Sigmoid colon (tissue), 4 donors: ENCODE measurements around the gene OSBP2.

Experiments used
- CTCF ChIP-seq, 4 experiments: fragments of 450-650 bp in 3 of 4; fragments of 200-600 bp in 1 of 4; IDR thresholded peaks; one replicate each; pipeline ENCODE4 v1.5.1; 2016 to 2019; ENCODE audit warnings: antibody characterized with exemption in 4 of 4, mild to moderate bottlenecking in 3 of 4, moderate library complexity in 2 of 4
- EP300 ChIP-seq, 4 donors: sonication (generic); formaldehyde crosslinking; IDR thresholded peaks; one replicate each; pipeline ENCODE4 v1.6.1; 2017; ENCODE audit warnings: antibody characterized with exemption in 4 of 4
- POLR2A ChIP-seq, 2 donors: fragments of 450-650 bp; IDR thresholded peaks; one replicate each; pipeline ENCODE4 v1.6.1; 2016; ENCODE audit warnings: antibody characterized with exemption in 2 of 2, mild to moderate bottlenecking in 2 of 2, moderate library complexity in 2 of 2
- POLR2AphosphoS5 ChIP-seq, 4 donors: sonication (generic); formaldehyde crosslinking; IDR thresholded peaks; one replicate each; pipeline ENCODE4 v1.6.1; 2017; ENCODE audit warnings: antibody characterized with exemption in 4 of 4

GRCh38 chr22:30821863-30822215 is 127.2 kb downstream of the OSBP2 start:
- no peak for TF ChIP-seq POLR2A (IDR thresholded peaks at IDR 0.05)
- TF ChIP-seq EP300 (IDR thresholded peaks at IDR 0.05), result no peak
- no peak for TF ChIP-seq CTCF (IDR thresholded peaks at IDR 0.05)
- TF ChIP-seq POLR2AphosphoS5 (IDR thresholded peaks at IDR 0.05), result no peak
